Measurements from ENCODE around the gene KCNQ1OT1.

KCNQ1OT1 gene

GRCh38 chr11:2736577-2737225 lies 36.9 kb upstream of the KCNQ1OT1 start:
- Histone ChIP-seq H3K9me3 (ENCODE audit: control insufficient read depth, insufficient read depth, low read depth, low read length) (no peaks in the 10 kb centered on the region), H3K36me3 (ENCODE audit: control insufficient read depth in 2 of 2, insufficient read depth in 1 of 2, low read length in 2 of 2) (no peaks in the 10 kb centered on the region), H3K4me1 (ENCODE audit: control insufficient read depth, insufficient read depth, low read length) (no peaks in the 10 kb centered on the region), H3K27ac (ENCODE audit: extremely low read depth, low read depth, low read length) (no peak overlapping the region), H3K4me3 (ENCODE audit: low read depth, low read length) (no peak overlapping the region)
- TF ChIP-seq ZNF830 (tag by site-specific recombination; IDR thresholded peaks at IDR 0.05; ENCODE audit: low read depth), result no peak
- no peak for TF ChIP-seq AEBP2 (tag by site-specific recombination; IDR thresholded peaks at IDR 0.05; ENCODE audit: borderline replicate concordance)
- TF ChIP-seq TRIM28 (IDR thresholded peaks at IDR 0.05; ENCODE audit: borderline replicate concordance, low read length), result no peak
- TF ChIP-seq RBAK (tag by site-specific recombination; IDR thresholded peaks at IDR 0.05), result no peak
- TF ChIP-seq ZNF280C (tag by site-specific recombination; IDR thresholded peaks at IDR 0.05), result no peak
- no peak for TF ChIP-seq ZNF677 (tag by site-specific recombination; IDR thresholded peaks at IDR 0.05)
- no peak for TF ChIP-seq ZXDB (tag by site-specific recombination; IDR thresholded peaks at IDR 0.05)
- TF ChIP-seq OSR2 (tag by site-specific recombination; IDR thresholded peaks at IDR 0.05), result no peak
- no peak for TF ChIP-seq ZNF433 (tag by site-specific recombination; IDR thresholded peaks at IDR 0.05; ENCODE audit: low read depth)
- no peak for TF ChIP-seq EGR2 (tag by site-specific recombination; IDR thresholded peaks at IDR 0.05; ENCODE audit: low read depth)
- no peak for TF ChIP-seq ZNF449 (tag by site-specific recombination; IDR thresholded peaks at IDR 0.05)
- TF ChIP-seq ZNF48 (tag by site-specific recombination; IDR thresholded peaks at IDR 0.05), result no peak
- no peak for TF ChIP-seq ZNF645 (tag by site-specific recombination; IDR thresholded peaks at IDR 0.05)
- TF ChIP-seq SP3 (tag by site-specific recombination; IDR thresholded peaks at IDR 0.05), result no peak
- no peak for TF ChIP-seq TCF7L2 (IDR thresholded peaks at IDR 0.05; ENCODE audit: borderline replicate concordance, low read depth, low read length)
- ChIA-PET CTCF (interaction anchor here (0.7 kb wide), 2 partner anchors 84 to 357 kb away, joined by 3 to 5 read pairs; no protein-coding TSS in a partner anchor), POLR2A (no interaction called here)

- Histone ChIP-seq H3K36me3 (ENCODE audit: control insufficient read depth in 2 of 2, insufficient read depth in 1 of 2, low read length in 2 of 2) (no peaks in the 10 kb centered on the region), H3K9me3 (ENCODE audit: control insufficient read depth, insufficient read depth, low read depth, low read length) (no peaks in the 10 kb centered on the region), H3K4me3 (ENCODE audit: low read depth, low read length) (no peak overlapping the region), H3K27ac (ENCODE audit: extremely low read depth, low read depth, low read length) (no peak overlapping the region), H3K4me1 (ENCODE audit: control insufficient read depth, insufficient read depth, low read length) (no peaks in the 10 kb centered on the region)
- CTCF ChIA-PET, result no interaction called here
- POLR2A ChIA-PET, result no interaction called here
- no peak for TF ChIP-seq PRDM10 (tag by site-specific recombination; IDR thresholded peaks at IDR 0.05)
Measured at GRCh38 chr11:2735053-2735589, 35.3 kb upstream of the KCNQ1OT1 start.

Measured in HEK293 (cell line).